ENCODE data around the gene CACNA1H.
"Not testable (repeated sequence)": the region's sequence is repeated elsewhere in the genome, so short reads cannot be mapped to it uniquely, and the experiment has no call there.

The CACNA1H gene

DNA sequence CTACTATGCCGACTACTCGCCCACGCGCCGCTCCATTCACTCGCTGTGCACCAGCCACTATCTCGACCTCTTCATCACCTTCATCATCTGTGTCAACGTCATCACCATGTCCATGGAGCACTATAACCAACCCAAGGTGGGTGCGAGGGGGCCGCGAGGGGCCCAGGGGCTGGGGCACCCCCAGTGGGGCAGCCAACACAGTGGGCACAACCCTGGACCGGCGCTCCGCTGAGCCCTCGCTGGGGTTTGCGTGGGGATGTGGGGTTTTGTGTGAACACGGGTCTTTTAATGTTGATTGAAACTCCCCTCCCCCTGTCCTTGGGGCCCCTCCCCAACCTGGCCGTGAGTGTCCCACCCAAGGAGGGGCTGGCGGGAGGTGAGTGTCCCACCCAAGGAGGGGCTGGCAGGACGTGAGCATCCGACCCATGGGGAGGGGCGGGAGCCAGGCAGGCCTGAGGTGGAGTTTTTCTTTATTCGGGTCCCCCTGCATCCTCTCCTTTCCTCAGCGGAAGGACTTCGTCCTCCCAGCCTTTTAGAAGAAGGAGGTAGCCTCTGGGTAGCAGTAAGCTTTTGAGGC, 61.0 kb downstream of the CACNA1H start:
- DNase-seq (ENCODE audit: low spot score) = no peak

DNA sequence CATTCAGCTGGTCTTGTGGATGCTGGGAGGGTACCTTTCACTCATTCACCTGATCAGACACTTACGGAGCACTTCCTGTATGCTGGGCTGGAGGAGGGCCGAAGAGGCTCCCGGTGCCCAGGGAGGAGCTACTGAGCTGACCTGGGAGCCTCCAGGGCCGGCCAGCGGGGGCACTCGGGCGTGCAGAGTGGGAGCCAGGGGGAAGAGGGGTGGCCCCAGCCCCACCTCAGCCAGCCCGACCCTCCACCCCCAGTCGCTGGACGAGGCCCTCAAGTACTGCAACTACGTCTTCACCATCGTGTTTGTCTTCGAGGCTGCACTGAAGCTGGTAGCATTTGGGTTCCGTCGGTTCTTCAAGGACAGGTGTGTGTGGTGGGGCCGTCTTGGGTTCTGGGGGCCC, 61.8 kb downstream of the CACNA1H start:
- no peak for DNase-seq (ENCODE audit: low spot score)

DNA sequence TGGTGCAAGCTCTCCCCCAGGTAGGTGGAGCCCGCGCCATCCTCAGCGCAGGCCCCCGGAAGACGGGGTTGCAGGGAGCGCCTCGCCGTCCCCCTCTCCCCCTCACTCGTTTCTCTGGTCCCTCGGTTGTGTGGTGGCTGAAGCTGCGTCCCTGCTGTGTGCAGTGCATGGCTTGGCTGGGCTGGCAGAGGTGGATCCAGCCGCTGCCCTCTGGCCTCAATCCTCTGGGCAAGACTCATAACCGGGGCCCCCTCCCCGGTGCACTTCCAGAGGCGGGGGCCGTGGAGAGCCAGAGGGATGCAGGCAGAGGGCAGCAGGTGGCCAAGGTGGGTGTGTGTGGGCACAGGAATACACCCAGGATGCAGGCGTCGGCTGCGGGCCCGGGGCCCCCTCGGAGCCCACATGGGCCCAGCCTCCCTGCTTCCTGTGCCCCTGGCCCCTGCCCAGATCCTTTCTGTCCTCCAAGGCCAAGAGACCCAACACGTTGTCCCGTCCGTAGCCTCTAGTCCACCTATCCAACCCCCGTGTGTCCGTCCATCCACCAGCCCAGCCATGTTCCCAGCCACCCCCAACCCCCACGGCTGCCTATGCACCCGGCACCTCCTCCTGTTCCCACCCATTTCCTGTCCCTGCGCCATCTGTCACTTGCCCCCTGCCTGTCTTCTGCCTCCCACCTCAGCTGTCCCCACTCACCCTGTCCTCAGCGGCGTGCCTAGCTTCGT, 62.8 kb downstream of the CACNA1H start:
- DNase-seq (ENCODE audit: low spot score) = no peak

DNA sequence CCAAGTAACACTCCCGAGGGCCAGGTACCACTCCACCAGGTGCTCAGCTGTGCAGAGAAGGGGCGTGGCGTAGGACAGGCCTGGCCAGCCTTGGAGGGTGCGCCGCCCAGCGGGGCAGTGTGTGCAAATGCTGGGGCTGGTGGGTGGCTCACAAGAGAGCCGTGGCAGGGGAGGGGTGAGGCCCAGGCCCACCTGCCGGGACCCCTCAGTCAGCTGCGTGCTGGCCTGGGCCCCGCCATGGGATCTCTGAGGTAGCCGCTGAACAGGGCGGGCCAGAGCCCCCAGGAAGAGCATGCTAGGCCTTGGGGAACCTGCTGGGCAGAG, 63.4 kb downstream of the CACNA1H start:
- no peak for DNase-seq (ENCODE audit: low spot score)

DNA sequence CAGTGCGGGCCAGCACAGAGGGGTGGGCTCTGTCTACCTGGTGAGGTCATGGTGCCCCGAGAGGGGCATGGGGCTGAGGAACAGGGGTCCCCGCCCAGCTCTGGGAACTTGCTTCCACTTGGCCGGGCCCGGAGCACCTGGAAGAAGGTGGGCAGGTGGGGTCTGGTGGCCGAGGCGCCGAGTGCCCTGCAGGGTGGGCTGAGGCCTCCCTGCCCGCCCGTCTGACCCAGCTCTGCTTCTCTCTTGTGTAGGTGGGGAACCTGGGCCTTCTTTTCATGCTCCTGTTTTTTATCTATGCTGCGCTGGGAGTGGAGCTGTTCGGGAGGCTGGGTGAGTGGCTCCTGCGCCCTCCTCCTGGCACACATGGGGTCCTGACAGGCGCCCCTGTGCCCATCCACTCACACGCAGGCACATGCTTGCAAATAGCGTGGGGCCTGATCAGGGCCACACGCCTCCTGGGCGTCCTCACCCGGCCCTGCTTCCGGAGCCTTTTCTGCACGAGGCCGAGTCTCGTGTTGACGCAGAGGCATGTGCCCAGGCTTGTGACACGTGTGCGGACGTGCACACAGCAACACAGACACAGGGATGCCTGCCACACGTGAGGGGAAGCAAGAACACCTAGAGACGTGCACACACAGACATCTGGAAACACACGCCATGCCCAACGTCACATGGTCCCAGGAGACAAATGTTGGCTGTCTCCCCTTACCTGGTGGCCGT, 63.9 kb downstream of the CACNA1H start:
- DNase-seq (ENCODE audit: low spot score) = no peak

DNA sequence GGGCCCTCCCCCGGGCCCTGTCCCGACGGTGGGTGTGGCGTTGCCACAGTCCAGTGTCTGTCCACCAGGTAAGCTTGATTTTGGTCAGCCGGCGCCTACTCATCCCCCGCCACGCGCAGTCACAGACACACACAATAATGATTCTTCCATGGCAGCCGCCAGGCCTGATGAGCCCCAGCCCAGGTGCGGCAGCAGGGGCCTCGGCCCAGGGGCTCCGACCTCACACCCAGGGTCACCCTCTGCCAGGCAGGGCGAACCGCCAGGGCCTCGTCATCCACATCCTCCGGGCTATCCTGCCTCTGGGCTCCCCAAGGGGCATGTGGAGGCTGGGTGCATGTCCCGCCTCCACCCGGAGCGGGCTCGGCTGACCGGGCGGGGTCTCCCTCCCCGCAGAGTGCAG, 64.6 kb downstream of the CACNA1H start:
- DNase-seq (ENCODE audit: low spot score) = no peak

DNA sequence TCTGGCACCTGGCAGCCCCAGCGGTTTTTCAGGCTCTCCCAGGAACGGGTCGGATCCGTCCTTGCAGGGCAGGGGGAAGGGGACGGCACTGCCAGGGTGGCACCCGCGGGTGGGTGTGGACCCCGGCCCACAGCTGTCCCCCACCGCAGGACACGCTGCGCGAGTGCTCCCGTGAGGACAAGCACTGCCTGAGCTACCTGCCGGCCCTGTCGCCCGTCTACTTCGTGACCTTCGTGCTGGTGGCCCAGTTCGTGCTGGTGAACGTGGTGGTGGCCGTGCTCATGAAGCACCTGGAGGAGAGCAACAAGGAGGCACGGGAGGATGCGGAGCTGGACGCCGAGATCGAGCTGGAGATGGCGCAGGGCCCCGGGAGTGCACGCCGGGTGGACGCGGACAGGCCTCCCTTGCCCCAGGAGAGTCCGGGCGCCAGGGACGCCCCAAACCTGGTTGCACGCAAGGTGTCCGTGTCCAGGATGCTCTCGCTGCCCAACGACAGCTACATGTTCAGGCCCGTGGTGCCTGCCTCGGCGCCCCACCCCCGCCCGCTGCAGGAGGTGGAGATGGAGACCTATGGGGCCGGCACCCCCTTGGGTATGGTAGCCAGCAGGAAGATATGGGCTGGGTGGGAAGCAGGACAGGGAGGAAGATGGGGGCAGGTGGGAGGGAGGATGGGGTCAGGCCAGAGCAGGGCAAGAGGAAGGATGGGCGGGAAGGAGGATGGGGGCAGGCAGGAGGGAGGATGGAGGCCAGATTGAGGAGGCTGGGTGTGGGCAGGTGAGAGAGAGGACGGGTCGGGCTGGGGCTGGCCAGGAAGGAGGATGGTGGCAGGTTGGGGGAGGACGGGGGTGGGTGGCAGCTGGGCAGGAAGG, 65.4 kb downstream of the CACNA1H start:
- no peak for DNase-seq (ENCODE audit: low spot score)

DNA sequence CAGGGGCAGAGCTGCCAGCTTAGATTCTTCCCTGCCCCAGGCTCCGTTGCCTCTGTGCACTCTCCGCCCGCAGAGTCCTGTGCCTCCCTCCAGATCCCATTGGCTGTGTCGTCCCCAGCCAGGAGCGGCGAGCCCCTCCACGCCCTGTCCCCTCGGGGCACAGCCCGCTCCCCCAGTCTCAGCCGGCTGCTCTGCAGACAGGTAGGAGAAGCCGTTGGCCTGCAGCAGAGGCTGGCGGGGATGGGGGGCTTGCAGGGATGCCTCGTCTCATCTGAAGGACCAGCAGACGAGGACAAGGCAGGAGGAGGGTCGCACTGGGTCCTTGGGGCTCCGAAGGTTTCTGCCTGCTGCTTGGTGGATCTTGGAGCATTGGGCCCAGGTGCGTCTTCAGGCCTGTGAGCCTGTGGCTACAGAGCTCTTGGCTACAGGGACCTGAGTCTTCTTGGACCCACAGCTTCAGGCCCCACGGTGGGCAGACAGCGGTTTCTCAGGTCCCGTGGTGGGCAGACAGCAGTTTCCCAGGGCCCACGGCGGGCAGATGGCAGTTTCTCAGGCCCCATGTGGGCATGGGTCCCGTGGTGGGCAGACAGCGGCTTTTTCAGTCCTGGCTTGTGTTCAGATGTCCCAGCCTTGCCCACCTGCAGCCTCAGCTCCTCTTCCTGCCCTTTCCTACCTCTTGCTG, 66.2 kb downstream of the CACNA1H start:
- no peak for DNase-seq (ENCODE audit: low spot score)

DNA sequence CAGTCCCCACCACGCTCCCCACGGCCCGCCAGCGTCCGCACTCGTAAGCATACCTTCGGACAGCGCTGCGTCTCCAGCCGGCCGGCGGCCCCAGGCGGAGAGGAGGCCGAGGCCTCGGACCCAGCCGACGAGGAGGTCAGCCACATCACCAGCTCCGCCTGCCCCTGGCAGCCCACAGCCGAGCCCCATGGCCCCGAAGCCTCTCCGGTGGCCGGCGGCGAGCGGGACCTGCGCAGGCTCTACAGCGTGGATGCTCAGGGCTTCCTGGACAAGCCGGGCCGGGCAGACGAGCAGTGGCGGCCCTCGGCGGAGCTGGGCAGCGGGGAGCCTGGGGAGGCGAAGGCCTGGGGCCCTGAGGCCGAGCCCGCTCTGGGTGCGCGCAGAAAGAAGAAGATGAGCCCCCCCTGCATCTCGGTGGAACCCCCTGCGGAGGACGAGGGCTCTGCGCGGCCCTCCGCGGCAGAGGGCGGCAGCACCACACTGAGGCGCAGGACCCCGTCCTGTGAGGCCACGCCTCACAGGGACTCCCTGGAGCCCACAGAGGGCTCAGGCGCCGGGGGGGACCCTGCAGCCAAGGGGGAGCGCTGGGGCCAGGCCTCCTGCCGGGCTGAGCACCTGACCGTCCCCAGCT, 67.3 kb downstream of the CACNA1H start:
- no peak for DNase-seq (ENCODE audit: low spot score)

DNA sequence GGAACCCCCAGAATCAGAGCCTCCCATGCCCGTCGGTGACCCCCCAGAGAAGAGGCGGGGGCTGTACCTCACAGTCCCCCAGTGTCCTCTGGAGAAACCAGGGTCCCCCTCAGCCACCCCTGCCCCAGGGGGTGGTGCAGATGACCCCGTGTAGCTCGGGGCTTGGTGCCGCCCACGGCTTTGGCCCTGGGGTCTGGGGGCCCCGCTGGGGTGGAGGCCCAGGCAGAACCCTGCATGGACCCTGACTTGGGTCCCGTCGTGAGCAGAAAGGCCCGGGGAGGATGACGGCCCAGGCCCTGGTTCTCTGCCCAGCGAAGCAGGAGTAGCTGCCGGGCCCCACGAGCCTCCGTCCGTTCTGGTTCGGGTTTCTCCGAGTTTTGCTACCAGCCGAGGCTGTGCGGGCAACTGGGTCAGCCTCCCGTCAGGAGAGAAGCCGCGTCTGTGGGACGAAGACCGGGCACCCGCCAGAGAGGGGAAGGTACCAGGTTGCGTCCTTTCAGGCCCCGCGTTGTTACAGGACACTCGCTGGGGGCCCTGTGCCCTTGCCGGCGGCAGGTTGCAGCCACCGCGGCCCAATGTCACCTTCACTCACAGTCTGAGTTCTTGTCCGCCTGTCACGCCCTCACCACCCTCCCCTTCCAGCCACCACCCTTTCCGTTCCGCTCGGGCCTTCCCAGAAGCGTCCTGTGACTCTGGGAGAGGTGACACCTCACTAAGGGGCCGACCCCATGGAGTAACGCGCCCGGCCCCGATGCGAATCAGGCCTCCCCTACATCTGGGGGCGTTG, 68.1 kb downstream of the CACNA1H start:
- DNase-seq (ENCODE audit: low spot score) = no peak

DNA sequence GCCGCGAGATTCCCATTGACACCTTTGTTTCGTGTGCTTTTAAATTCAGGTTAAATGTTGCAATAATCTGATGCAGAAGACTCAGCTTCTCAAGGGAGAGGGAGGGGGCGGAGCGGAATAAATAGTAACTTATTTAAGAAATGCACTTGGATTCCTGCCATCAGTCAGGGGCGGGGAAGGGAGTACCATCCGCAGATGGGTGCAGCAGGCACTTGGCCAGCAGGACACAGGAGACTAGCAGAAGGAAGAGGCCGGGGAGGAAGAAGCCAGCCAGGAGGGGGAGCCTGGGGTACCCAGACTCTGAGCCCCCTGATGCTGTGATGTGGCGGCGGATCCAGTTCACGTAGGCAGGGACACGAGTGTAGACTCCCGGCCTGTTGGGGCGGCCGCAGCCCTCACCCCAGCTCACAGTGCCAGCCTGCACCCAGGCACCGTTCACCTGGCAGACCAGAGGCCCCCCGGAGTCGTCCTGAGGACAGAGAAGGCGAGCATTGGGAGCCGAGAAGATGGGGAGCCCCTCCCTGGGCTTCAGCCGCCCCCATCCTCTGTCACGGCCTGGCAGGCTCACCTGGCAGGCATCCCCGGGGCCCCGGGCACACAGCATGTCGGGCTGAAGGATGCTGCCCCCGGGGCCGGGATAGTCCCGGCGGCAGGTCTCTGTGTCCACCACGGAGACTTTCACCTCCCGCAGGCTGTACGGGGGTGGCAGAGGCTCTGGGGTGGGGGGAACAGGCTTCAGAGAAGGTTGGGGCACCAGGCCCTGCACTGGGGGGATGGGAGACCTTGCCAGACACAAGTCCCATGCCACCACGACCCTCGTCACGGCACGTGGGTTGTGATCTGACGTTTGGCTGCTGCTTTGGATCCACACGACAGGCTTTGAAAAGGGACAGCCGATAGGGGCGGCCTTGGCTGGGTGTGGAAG, 69.0 kb downstream of the CACNA1H start:
- DNase-seq (ENCODE audit: low spot score) = no peak

DNA sequence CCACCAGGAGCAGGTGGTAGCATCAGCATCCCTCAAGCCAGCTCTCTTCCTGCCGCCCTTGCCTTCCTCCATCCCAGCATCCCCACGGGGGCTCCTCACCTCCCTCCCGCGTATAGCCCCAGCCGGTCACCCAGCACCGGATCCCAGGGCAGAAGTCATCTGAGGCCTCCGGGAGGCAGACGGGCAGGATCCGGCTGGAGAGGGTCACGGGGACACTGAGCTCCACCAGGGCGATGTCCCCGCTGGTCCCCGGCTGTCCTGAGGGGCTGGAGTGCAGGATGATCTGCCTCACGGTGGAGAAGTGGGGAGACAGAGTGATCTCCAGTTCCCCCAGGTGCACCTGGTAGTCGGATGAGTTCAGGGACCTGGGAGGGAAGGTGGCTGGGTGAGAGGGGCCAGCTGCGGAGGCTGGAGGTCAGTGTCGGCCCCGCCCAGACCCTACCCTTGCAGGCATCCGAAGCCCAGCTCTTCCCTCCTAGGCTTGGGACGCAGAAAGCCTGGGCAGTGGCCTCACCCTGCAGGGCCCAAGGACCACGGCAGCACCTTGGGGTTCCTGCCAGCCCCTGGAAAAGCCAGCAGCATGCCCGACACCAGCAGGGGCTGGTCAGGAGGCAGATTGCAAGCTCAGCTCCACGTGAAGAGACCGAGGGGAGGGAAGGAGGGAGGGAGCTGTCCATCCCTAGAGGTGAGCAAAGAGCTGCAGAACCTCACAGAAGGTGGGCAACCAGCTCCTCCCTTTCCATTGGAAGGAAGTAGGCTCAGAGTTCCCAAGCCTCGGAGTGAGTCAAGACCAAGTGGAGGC, 69.8 kb downstream of the CACNA1H start:
- DNase-seq (ENCODE audit: low spot score) = no peak

DNA sequence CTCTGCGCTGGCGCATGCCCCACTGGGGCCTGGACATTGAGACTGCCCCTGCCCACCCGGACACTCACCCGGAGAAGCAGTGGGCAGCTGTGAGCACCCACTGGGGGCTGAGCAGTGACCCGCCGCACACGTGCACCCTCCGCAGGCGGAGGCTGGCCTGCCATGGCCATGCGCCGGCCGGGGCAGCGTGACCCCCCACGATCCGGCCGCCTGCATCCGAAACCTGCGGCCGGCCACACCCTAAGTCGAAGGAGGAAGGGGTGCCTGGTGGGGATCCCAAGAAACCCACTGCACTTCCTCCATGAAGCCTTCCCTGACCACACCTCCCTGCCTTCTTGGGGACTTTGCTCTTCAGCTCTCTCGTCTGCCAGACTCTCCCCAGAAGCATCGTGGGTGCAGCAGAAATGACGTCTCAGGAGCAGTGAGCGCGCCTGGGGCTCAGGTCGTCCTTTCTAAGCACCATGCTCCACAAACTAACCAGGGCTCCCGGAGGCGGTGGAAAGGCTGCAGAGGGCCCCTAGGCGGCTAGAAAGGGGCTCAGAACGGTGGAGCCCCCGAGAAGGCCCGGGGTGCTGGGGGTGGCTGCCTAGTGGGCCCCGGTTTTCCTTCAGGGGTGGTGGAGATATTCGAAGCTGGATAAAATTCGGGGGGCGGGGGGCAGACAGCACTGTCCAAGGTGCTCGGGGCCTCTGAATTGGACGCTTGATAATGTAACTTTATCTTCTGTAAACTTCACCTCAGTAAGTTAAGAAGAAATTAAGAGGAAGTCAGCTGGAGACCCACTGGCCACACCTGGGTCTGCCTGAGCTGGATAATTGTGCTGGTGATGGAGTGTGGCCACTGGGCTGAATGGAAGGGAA, 70.7 kb downstream of the CACNA1H start:
- DNase-seq (ENCODE audit: low spot score) = no peak

DNA sequence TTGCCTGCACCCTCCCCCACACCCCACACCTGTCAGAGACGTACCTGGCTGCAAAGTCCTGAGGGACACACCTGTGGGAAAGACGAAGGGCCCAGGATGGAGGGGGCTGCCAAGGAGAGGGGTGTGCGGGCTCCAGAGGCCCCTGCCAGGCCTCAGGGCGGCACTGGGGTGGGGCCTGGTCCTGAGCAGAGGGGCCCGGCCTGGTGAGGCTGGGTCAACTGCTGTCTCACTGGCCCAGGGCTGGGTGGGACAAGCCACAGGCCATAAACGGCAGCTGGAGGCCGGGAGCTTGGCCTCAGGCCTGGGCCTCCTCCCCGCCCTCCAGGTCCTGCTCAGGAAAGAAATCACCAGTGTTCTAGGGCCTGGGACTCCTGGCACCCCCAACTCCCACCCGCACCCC, 71.7 kb downstream of the CACNA1H start:
- DNase-seq (ENCODE audit: low spot score) = no peak

DNA sequence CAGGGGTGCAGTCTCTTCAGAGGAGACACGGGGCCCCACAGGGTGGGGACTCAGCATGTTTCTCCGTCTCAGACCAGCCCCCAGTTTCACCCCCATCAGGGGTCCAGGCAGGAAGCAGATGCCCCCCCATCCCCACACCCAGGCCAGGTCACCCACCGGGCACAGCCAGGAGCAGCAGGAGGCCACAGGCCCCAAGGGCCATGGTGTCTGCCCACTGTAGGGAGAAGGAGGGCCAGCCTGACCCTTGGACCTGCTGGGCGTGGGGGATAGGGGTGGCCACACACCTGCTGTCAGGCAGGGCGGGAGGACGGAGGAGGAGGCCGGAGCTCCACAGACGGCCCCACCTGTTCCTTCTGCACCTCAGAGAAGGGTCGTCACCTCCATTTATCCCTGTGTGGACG, 72.1 kb downstream of the CACNA1H start, which contains the start of gene TPSG1:
TPSG1 (minus strand) TSS at position 218 of the 401 bp plus-strand sequence; CDS start at position 202, 16 bp downstream.
- no peak for DNase-seq (ENCODE audit: low spot score)

DNA sequence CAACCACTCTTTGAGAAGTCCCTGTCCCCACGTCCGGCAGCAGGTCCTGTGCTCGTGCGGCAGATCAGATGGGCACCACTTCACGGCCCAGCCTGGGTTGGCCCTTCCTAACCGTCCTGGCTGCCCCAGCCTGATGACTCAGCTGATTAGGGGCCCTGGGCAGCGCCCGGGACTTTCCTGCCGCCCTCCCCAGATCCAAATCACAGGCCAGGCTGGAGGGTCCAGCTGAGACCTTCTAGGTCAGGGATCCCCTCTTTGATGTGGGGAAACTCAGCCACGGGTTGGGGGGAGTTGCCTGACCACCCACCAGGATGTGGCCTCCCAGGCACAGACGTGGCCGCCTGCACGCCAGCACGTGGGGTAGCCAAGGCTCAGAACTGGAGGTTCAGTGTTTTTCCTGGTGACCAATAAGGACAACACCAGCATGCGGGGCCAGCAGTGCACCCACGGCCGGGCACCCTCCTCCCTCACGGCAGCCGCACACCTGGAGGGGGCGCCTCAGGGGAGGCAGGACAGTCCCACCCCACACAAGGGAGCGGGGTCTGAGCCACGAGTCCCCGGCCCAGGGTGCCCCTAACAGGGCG, 72.9 kb downstream of the CACNA1H start:
- not testable (repeated sequence) for DNase-seq (ENCODE audit: low spot score)

DNA sequence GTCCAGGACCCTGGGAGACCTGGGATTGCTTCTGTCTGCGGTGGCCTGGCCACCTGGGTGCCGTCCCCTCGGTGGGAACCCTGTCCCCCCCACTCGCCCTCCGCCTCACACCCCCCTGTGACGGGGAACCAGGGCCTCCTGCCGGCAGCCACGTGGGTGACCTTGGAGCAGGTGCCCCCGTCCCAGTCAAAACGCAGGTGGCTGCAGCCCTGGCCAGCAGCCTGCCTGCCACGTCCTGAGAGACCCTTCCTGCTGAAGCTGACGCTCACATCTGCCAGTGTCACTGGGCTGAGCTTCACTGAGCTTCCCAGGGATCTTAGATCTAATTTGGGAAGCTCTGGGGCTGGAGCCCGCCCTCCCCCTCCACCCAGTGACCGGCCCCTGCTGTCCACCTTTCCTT, 73.8 kb downstream of the CACNA1H start:
- not testable (repeated sequence) for DNase-seq (ENCODE audit: low spot score)

Data from pons (tissue), 1 donor.